Measurements from ENCODE around the gene KLK3.

- TF ChIP-seq POLR2AphosphoS5 (IDR thresholded peaks at IDR 0.05; ENCODE audit: borderline replicate concordance, low read depth, low read length) (no peak), EZH2 (IDR thresholded peaks at IDR 0.05) (no peak)
These were observed 16.5 kb upstream of the KLK3 start for GRCh38 chr19:50838239-50838638.
